ENCODE data around the gene TBL1Y. TPM values are rescaled to one million over a fixed set of nuclear protein-coding genes. Genes with fewer than 3 reads are reported as not detected.
"Not testable (repeated sequence)": the region's sequence is repeated elsewhere in the genome, so short reads cannot be mapped to it uniquely, and the experiment has no call there.

Gene TBL1Y
- polyA plus RNA-seq, 1 experiment: not detected

DNA sequence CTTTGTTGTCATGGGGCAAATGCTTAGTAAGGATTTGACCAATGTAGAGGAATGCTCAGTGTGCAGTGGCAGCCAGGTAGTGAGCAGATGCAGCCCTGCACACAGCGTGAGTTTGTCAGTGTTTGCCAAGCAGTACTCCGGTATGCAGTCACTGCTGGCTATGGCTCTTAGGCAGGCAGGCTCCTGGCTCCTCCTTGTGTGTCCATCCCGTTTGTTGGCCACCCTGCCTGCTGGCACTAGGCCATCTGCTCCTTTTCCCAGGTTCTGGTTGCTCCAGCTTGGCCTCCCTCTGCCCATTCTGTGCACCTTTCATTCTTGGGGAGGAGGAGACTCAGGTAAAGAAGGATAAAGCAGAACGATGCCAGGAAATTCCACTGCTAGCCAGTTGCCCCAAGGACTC is 106.0 kb downstream of the TBL1Y start:
- H3K36me3 ChIP-seq (ENCODE audit: control insufficient read depth, insufficient read depth, low read length): no peaks in the 10 kb centered on the region
- TF ChIP-seq, protein P1, sequence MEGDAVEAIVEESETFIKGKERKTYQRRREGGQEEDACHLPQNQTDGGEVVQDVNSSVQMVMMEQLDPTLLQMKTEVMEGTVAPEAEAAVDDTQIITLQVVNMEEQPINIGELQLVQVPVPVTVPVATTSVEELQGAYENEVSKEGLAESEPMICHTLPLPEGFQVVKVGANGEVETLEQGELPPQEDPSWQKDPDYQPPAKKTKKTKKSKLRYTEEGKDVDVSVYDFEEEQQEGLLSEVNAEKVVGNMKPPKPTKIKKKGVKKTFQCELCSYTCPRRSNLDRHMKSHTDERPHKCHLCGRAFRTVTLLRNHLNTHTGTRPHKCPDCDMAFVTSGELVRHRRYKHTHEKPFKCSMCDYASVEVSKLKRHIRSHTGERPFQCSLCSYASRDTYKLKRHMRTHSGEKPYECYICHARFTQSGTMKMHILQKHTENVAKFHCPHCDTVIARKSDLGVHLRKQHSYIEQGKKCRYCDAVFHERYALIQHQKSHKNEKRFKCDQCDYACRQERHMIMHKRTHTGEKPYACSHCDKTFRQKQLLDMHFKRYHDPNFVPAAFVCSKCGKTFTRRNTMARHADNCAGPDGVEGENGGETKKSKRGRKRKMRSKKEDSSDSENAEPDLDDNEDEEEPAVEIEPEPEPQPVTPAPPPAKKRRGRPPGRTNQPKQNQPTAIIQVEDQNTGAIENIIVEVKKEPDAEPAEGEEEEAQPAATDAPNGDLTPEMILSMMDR (IDR thresholded peaks at IDR 0.05; ENCODE audit: insufficient read depth, low read depth, low read length): no peak
- CTCF ChIA-PET: no interaction called here

GRCh38 chrY:7017244-7018080 is 107.0 kb downstream of the TBL1Y start:
- ChIA-PET CTCF (no interaction called here), POLR2A (no interaction called here)
- no peak for DNase-seq (ENCODE audit: low read depth)
- TF ChIP-seq, protein P1 (IDR thresholded peaks at IDR 0.05; ENCODE audit: insufficient read depth, low read depth, low read length): no peak
- Histone ChIP-seq H3K36me3 (ENCODE audit: control insufficient read depth, insufficient read depth, low read length) (no peaks in the 10 kb centered on the region), H3K27me3 (ENCODE audit: control insufficient read depth, insufficient read depth, low read length) (no peaks in the 10 kb centered on the region), H3K4me3 (ENCODE audit: low read depth, low read length) (no peak overlapping the region)

More for the DNA sequence above, 106.0 kb downstream of the TBL1Y start:
- POLR2A ChIA-PET: no interaction called here
- no peak overlapping the region for H3K4me3 ChIP-seq (ENCODE audit: low read depth, low read length)
- no peaks in the 10 kb centered on the region for H3K27me3 ChIP-seq (ENCODE audit: control insufficient read depth, insufficient read depth, low read length)
- no peak for DNase-seq (ENCODE audit: low read depth)

- Histone ChIP-seq H3K36me3 (ENCODE audit: control insufficient read depth, insufficient read depth, low read length) (no peaks in the 10 kb centered on the region), H3K4me3 (ENCODE audit: low read depth, low read length) (no peak overlapping the region), H3K27me3 (ENCODE audit: control insufficient read depth, insufficient read depth, low read length) (no peaks in the 10 kb centered on the region)
- TF ChIP-seq, protein P1 (IDR thresholded peaks at IDR 0.05; ENCODE audit: insufficient read depth, low read depth, low read length): no peak
- no peak for DNase-seq (ENCODE audit: low read depth)
- ChIA-PET POLR2A (no interaction called here), CTCF (no interaction called here)
Observed at GRCh38 chrY:7039037-7039436, 128.5 kb downstream of the TBL1Y start.

DNA sequence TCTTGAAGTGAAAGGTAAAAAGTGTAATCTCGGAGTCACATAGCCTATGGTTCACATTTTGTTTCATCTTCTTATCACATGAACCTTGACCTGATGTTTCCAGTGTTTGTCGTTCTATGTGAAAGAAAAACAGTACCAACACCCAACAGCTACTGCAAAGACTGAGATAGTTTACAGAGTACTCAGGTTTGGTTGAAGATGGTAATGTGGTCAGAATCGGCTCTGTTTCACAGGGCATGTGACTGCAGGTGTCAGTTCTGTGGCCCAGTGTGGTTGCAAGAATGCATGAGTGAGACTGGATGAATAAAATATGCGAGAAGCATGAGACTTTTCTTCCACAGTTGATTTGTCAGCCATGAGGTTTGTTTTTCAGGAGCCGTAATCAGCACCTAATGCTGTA is 130.2 kb downstream of the TBL1Y start:
- H3K27me3 ChIP-seq (ENCODE audit: control insufficient read depth, insufficient read depth, low read length): no peaks in the 10 kb centered on the region
- CTCF ChIA-PET: no interaction called here
- no peak overlapping the region for H3K4me3 ChIP-seq (ENCODE audit: low read depth, low read length)
- POLR2A ChIA-PET: no interaction called here
- no peaks in the 10 kb centered on the region for H3K36me3 ChIP-seq (ENCODE audit: control insufficient read depth, insufficient read depth, low read length)
- TF ChIP-seq, protein P1 (IDR thresholded peaks at IDR 0.05; ENCODE audit: insufficient read depth, low read depth, low read length): no peak
- no peak for DNase-seq (ENCODE audit: low read depth)

GRCh38 chrY:7041983-7042382 is 131.5 kb downstream of the TBL1Y start:
- Histone ChIP-seq H3K4me3 (ENCODE audit: low read depth, low read length) (no peak overlapping the region), H3K27me3 (ENCODE audit: control insufficient read depth, insufficient read depth, low read length) (no peaks in the 10 kb centered on the region), H3K36me3 (ENCODE audit: control insufficient read depth, insufficient read depth, low read length) (no peaks in the 10 kb centered on the region)
- TF ChIP-seq, protein P1 (IDR thresholded peaks at IDR 0.05; ENCODE audit: insufficient read depth, low read depth, low read length): no peak
- CTCF ChIA-PET: no interaction called here
- DNase-seq (ENCODE audit: low read depth): no peak
- POLR2A ChIA-PET: no interaction called here

GRCh38 chrY:7052461-7052860 is 142.0 kb downstream of the TBL1Y start:
- H3K4me3 ChIP-seq (ENCODE audit: low read depth, low read length); POLR2A ChIA-PET; H3K27me3 ChIP-seq (ENCODE audit: control insufficient read depth, insufficient read depth, low read length); H3K36me3 ChIP-seq (ENCODE audit: control insufficient read depth, insufficient read depth, low read length); DNase-seq (ENCODE audit: low read depth); CTCF ChIA-PET: not testable (repeated sequence)

Measured in BJ (cell line).